Measurements from ENCODE around the gene PTPRN2. TPM values are rescaled to one million over a fixed set of nuclear protein-coding genes. Genes with fewer than 3 reads are reported as not detected.
A peak's percentile ranks its signal among the peaks of the same experiment; 100 is the strongest.

PTPRN2 gene
- total RNA-seq, 1 experiment from 2014 or later: 3.8 TPM

DNA sequence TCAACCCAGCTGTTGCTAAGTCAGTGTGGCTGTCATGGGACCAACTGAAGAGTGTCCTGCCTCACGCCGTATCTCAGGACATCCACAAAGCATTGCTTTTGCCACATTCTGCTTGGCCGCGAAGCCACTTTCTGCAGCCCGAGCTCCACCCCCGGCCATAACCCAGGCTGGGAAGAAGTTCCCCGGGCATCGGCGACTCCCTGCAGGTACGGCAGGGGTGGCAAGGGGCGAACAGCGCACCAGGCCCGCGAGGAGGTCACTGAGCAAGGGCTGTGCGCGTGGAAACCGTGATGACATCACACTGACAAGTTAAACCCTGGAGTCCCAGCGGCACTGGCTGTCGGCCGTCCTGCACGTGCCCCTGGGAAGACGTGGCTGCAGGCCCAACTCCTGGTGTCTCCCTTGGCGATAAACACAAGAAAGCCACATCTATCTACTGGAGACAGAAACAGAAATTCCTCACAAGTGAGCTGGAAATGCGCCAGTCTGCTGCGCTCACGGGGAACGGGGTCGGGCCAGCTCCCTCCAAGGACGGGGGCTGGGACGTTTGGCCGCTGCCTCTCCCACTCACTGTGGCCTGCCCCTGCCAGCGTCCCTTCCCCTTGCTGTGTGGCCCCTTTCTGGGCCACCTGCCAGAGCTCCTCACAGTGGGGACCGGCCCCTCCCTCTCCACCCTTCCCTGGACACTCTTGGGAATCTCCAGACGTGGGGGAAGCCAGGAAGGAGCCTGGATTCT, 924.5 kb downstream of the PTPRN2 start:
- no peak overlapping the region for H3K27ac ChIP-seq
- peaks cover 12% of the 10 kb centered on the region for H3K4me1 ChIP-seq
- peak; percentile 83 for DNase-seq
- H3K36me3 ChIP-seq: no peaks in the 10 kb centered on the region
- H3K4me3 ChIP-seq: no peak overlapping the region
- no peaks in the 10 kb centered on the region for H3K27me3 ChIP-seq
- no peaks in the 10 kb centered on the region for H3K9me3 ChIP-seq (replicated peaks)

DNA sequence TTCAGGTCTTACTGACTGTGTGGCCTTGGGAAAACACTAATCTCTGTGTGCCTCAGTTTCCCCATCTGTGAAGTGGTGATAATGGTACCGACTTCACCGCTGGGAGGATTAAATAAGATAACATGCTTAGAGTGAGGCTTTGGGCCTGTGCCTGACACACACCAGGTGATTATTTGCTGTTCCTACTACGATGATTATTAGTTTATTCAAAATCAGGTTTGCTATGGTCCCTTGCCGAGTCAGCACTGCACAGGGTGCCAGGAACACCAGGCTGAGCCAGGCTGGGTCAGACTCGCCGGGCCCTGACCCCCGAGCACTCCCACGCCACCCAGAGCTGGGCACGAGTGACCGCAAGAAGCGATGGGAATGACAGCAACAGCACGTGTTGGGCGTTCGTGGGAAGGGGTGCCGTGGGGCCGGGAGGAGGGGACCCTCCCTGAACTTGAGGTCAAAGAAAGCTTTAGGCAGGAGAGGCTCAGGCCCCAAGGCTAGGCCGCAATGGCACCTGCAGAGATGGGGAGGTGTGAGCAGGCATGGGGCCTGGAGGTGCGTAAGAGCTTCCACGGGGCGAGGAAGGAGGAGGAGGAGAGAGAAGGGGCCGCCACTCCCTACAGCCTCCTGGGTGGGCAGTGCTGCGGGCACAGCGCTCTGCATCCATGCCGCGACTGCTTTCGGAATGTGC, 925.4 kb downstream of the PTPRN2 start:
- Histone ChIP-seq H3K27ac (no peak overlapping the region), H3K27me3 (no peaks in the 10 kb centered on the region), H3K4me3 (no peak overlapping the region), H3K4me1 (peaks cover 12% of the 10 kb centered on the region), H3K9me3 (replicated peaks) (no peaks in the 10 kb centered on the region), H3K36me3 (no peaks in the 10 kb centered on the region)
- DNase-seq: no peak

DNA sequence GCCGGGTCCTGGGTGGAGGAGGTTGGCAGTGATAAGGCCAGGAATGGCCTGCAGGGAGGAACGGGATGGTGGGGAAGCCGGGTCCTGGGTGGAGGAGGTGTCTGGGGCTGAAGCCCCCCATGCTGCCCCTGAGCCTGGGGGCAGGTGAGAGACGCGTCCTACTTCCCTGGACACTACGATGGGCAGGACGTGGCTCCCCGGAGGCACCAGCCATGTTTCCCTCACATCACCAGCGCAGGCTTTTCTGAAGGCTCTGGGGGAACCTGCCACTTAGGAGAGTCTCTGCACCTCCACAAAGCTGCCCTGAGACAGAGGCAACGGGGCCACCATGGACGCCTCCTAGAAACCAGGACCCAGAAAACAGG, 926.0 kb downstream of the PTPRN2 start:
- Histone ChIP-seq H3K27ac (no peak overlapping the region), H3K4me1 (peaks cover 12% of the 10 kb centered on the region), H3K4me3 (no peak overlapping the region), H3K36me3 (no peaks in the 10 kb centered on the region), H3K9me3 (replicated peaks) (no peaks in the 10 kb centered on the region), H3K27me3 (no peaks in the 10 kb centered on the region)
- no peak for DNase-seq

DNA sequence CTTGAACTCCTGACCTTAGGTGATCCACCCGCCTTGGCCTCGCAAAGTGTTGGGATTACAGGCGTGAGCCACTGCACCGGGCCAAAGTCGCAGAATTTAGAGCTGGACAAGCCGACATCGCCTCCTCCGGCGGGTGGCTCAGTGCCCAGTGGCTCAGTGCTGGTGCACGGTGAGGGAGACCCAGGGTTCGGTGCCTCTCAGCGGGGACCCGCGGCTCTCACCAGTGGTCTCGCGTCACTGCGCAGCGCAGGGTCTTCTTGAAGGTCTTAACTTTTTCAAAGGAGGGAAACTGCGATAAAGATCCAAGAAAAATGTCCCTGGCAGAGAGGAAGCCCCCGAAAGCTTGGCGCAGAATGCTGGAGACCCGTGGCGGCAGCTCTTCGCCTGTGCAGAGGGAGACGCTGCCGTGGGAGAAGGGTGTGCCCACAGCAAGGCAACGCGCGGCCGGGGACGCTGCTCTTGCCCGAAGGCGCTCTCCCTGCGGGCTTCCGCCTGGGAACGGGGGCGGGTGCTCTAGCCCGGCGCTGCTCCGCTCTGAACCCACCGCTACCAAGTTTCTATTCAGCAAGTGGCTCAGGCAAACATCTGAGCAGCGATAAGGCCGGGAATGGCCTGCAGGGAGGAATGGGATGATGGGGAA, 926.5 kb downstream of the PTPRN2 start:
- H3K27me3 ChIP-seq: no peaks in the 10 kb centered on the region
- no peaks in the 10 kb centered on the region for H3K9me3 ChIP-seq (replicated peaks)
- no peak overlapping the region for H3K4me3 ChIP-seq
- H3K36me3 ChIP-seq: 0 out of 2 replicates have a peak, but pooled peaks cover 1% of the 10 kb centered on the region
- peaks cover 12% of the 10 kb centered on the region for H3K4me1 ChIP-seq
- no peak overlapping the region for H3K27ac ChIP-seq
- DNase-seq: no peak

DNA sequence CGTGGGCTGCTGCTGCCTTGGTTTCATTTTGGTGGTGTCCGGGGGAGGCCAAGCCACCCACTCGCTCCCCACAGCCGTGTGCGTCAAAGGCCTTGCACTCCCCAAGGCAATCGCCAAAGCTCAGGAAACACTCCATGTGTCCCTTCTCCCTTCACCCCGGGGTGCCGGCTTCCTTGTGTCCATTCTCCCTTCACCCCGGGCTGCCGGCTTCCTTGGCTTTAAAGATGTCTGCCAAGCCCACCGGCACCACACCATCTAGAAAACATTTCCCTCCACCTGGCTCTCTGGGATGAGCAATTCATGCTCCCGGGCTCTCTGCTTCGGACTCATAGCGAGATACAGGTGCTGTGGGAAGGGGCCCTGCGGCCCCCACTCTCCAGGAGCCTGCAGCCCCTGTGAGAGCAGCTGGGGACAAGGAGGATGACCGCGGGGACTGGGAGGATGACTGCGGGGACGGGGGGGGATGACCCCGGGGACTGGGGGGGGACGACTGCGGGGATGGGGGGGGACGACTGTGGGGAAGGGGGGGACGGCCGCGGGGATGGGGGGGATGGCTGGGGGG, 928.7 kb downstream of the PTPRN2 start:
- no peaks in the 10 kb centered on the region for H3K9me3 ChIP-seq (replicated peaks)

DNA sequence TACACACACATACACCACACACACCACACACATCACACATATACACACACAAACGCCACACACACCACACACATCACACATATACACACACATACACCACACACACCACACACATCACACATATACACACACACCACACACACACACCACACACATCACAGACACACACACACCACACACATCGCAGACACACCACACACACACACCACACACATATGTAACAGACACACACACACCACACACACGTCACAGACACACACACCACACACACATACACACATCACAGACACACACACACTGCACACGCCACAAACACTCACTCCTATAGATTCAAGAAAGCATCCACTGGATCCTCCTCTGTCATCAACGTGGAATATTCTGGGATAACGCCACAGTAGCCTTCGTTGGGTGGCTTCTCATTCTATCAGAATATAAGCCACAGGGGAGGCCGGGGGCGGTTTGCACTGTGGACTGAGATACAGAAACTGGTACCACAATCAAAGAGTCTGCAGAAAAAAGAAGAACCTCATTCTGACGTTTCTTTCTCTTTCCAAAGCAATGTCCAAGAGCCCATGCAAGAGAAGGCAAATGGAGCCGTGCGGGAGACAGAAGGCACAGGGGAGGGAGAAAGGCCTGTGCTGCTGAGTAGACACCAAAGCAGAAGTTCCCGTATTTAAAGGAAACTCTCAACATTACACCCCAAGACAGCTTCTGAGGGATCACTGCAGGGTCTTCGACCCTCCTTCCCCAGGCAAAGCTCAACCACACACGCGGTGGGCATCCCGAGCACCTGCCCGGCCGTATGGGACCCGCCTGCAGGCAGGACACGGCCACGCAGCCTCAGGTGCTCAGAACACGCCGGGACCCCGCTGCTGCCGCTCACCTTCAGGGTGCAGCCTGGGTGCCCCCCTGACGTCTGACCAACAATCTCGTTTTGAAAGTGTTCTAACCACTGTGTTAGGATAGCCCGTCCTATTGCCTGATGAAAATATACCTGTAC, 929.6 kb downstream of the PTPRN2 start:
- Histone ChIP-seq H3K27ac (no peak overlapping the region), H3K27me3 (no peaks in the 10 kb centered on the region), H3K36me3 (0 out of 2 replicates have a peak, but pooled peaks cover 2% of the 10 kb centered on the region), H3K9me3 (replicated peaks) (no peaks in the 10 kb centered on the region), H3K4me3 (no peak overlapping the region), H3K4me1 (peaks cover 5% of the 10 kb centered on the region; the same call in 1 of the 2 replicates)
- DNase-seq: no peak

More for the DNA sequence above, 928.7 kb downstream of the PTPRN2 start:
- peaks cover 12% of the 10 kb centered on the region for H3K4me1 ChIP-seq
- 0 out of 2 replicates have a peak, but pooled peaks cover 2% of the 10 kb centered on the region for H3K36me3 ChIP-seq
- DNase-seq: no peak
- H3K4me3 ChIP-seq: no peak overlapping the region
- H3K27me3 ChIP-seq: no peaks in the 10 kb centered on the region
- H3K27ac ChIP-seq: no peak overlapping the region

DNA sequence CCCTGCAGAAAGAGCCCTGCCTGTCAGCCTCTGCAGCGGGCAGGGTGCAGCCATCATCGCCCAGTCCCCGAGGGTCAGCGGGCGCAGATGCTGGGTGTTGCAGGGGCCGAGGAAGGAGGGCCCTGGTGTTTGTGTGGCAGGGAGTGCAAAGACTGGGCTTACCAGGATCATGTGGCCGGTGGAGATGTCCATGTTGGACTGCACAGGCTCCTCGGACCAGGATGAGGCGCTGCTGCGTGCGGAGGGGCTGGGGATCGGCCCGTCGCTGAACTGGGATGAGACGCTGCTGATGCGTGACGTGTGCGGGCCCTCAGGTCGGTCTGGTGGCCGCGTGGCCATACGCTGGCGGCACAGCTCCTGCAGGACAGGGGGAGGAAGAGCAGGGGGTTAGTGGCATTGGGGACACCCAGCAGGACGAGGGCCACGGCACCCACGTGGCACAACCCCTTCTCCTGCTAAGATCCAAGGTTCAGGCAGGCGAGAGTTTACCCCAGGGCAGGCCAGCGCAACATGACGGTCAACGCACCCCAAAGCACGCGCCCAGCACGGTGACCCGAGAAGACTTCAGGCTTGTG, 931.3 kb downstream of the PTPRN2 start:
- no peak for DNase-seq
- Histone ChIP-seq H3K36me3 (peaks cover 4% of the 10 kb centered on the region; the same call in 1 of the 2 replicates), H3K27me3 (no peaks in the 10 kb centered on the region), H3K4me3 (no peak overlapping the region), H3K4me1 (no peaks in the 10 kb centered on the region), H3K27ac (no peak overlapping the region), H3K9me3 (replicated peaks) (no peaks in the 10 kb centered on the region)

DNA sequence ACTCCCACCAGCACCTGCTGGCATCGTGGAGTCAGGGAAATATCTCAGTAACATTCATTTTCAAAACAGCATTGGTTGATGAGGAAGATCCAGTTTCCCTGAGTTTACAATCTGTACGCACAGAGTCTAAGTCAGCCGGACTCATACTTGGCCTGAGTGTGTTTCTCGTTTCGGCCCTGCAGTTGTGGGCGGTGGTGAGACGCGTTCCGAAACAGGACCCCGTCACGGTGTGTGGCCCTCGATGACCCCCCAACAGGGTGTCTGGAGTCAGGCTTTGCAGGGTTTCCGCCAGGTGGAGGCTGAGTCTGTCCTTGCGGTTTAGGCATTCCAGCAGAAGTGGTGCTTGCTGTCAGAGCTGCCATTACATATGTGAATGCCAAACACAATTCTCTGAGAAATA, 933.3 kb downstream of the PTPRN2 start:
- no peak for DNase-seq
- H3K27me3 ChIP-seq: no peaks in the 10 kb centered on the region
- no peak overlapping the region for H3K27ac ChIP-seq
- peaks cover 6% of the 10 kb centered on the region for H3K36me3 ChIP-seq
- no peaks in the 10 kb centered on the region for H3K9me3 ChIP-seq (replicated peaks)
- no peak overlapping the region for H3K4me3 ChIP-seq
- no peaks in the 10 kb centered on the region for H3K4me1 ChIP-seq

DNA sequence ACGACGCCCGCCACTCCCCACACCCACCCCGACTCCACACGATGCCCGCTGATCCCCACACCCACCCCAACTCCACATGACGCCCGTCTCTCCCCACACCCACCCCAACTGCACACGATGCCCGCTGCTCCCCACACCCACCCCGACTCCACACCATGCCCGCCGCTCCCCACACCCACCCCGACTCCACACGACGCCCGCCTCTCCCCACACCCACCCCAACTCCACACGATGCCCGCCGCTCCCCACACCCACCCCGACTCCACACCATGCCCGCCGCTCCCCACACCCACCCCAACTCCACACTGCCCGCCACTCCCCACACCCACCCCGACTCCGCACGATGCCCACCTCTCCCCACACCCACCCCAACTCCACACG, 933.8 kb downstream of the PTPRN2 start:
- H3K9me3 ChIP-seq (replicated peaks): no peaks in the 10 kb centered on the region
- peaks cover 6% of the 10 kb centered on the region for H3K36me3 ChIP-seq

DNA sequence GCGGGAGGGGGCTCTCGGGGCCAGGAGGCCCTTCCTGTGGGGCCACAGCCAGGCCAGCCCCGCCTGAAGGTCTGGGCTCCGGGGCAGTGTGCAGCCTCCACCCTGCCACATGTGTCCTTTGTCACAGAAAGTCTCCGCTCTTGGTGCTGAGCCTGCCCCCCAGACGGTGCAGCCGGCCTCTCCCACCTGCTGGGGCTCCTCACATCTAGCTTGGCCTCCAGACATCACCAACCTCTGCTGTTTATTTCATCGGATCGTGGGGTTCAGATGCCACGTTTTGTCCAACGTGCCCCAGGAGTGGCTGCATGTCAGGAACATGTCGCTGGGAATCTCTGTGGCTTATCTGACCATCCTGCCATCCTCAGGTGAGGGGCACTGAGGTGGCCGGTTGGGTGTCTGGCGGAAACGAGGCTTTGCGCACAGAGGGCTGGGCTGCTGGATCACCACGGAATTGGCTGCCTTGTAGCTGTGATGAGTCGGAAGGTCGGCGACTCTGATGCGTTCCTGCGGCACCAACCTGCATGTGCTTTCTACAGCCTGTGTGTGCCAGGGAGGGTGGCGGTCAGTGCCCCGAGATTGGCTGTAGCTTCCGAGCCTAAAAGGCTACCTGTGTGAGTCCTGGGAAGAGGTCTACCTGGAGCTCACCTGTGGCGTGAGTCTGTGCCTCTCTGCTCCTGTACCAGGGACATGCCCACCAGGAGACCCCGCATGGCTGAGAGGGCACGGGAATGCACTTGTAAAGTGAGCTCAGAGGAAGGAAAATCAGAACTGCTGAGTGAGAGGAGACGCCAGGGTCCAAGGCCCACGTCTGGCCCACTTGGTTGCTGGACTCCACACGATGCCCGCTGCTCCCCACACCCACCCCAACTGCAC, 934.4 kb downstream of the PTPRN2 start:
- H3K4me3 ChIP-seq: no peak overlapping the region
- no peaks in the 10 kb centered on the region for H3K4me1 ChIP-seq
- H3K36me3 ChIP-seq: peaks cover 6% of the 10 kb centered on the region
- no peak for DNase-seq
- H3K9me3 ChIP-seq (replicated peaks): no peaks in the 10 kb centered on the region
- H3K27ac ChIP-seq: no peak overlapping the region
- no peaks in the 10 kb centered on the region for H3K27me3 ChIP-seq

More for the DNA sequence above, 933.8 kb downstream of the PTPRN2 start:
- Histone ChIP-seq H3K27ac (no peak overlapping the region), H3K4me3 (no peak overlapping the region), H3K27me3 (no peaks in the 10 kb centered on the region), H3K4me1 (no peaks in the 10 kb centered on the region)
- DNase-seq: no peak

DNA sequence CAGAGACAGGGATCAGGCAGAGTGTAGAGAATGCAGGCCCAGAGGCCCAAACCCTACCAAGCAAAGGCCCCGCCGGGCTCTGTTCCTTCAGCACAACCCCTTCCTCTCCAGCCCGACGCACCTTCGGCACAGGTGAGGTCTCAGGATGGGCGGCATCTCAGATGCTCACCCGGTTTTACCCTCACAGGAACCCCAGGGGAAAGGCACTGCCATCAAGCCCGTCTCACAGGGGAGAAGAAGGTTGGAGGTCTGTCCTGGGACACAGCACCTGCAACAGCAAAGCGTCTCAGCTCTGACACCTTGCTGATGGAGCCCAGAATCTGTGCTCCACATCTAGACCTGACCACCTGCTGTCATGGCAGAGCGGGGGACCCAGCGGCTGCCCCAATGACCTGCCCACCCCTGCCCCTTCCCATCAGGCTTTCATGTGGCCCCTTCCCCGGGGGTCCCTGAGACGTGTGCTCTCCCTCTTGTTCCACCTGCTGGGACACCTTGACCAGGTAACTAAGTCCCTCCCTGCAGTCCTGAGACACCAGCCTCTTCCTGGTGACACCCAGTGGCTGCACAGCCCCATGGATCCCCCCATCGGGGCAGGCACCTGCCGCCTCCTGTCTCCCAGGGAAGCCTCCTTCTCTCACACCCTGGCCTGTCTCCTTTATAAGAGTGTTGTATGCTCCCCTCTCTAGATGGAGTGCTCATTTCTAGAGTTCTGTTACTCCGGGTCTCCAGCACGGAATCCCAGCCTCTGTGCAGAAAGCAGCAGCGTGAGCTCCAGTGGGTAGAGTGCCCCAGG, 935.3 kb downstream of the PTPRN2 start:
- H3K27ac ChIP-seq: no peak overlapping the region
- no peaks in the 10 kb centered on the region for H3K9me3 ChIP-seq (replicated peaks)
- no peaks in the 10 kb centered on the region for H3K27me3 ChIP-seq
- no peaks in the 10 kb centered on the region for H3K4me1 ChIP-seq
- no peak overlapping the region for H3K4me3 ChIP-seq
- H3K36me3 ChIP-seq: peaks cover 6% of the 10 kb centered on the region
- DNase-seq: peak in 1 of 2 experiments; percentile 1

DNA sequence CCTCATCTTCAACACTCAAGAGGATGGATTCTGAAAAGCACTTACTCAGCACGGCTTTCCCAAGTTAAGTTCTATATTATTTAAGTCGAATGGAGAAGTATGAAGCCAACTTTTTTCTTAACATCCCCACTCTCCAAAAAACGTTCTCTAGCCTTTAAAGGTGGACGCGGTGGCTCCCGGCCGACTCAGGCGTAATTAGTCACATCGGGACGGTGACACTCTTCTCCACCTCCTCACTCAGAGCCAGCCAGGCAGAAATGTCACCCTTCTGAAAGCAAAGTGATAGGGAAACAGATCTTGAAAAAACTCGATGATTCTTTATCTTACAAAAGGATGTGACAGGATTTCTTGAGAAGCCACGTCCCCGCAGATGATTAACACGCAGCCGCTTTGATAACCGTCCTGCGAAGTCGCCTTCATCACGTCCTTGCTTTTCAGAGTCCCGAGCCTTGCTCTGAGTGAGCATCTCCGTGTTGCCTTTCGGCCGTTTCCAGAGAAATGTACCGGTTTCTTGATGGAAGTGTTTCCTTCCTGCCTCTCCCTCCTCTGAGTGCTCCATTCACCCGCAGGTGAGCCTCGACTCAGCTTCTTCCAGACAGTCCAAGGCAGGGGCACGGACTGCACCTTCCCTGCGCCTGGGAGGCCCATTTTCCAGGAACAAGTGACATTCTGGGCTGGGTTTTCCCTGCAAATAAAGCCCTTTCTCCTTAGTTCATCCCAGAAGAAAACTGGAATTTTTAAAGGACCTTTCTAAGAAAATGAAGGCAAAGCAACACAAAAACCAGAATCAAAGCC, 936.1 kb downstream of the PTPRN2 start:
- Histone ChIP-seq H3K27ac (no peak overlapping the region), H3K36me3 (peaks cover 6% of the 10 kb centered on the region), H3K4me3 (no peak overlapping the region), H3K9me3 (replicated peaks) (no peaks in the 10 kb centered on the region), H3K4me1 (no peaks in the 10 kb centered on the region), H3K27me3 (no peaks in the 10 kb centered on the region)
- no peak for DNase-seq
